GM21381 (cell line): ENCODE data around the gene TLCD3B.
"Not testable (repeated sequence)": the region's sequence is repeated elsewhere in the genome, so short reads cannot be mapped to it uniquely, and the experiment has no call there.

ENCODE experiments used
- ATAC-seq: cut with Tn5 transposase; IDR thresholded peaks from one replicate; pipeline ENCODE4 v1.9.1; 2021; ENCODE audit warnings: mild to moderate bottlenecking, moderate library complexity; ENCODE audit not compliant: unreplicated experiment

The TLCD3B gene

GRCh38 chr16:30063278-30063892 is 32.3 kb upstream of the TLCD3B start:
- no peak for ATAC-seq

DNA sequence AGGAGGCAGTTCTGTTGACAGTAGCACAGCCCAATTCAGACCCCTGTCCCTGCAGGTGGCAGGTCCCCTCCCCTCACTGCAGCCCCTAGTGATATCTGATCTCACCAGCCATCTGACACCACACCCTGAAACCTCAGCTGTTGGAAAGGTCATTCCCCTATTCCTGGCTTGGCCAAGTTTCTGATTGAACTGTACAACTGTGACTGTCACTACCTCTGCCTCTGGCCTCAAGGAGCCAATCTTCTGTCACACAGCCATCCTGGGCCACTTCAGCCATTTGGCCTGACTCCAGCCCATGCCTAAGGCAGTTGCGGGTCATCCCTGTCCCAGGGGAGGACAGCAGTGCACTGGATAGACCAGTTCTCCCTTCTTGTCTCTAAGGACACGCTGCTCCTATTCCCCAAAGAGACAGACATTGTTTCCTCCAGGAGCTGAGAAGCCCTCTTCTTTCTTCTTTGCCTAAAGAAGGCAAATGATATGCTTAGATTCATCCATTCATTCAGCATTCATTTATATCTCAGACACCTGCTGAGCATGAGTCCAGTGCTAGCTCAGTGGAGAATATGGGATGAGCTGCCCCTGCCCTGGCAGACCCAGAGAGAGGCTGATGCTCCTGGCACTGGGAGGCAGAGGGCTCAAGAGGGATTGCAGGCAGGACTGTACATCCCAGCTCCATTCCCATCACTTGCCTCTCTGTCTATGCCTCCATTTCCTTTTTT is 29.9 kb upstream of the TLCD3B start:
- no peak for ATAC-seq

DNA sequence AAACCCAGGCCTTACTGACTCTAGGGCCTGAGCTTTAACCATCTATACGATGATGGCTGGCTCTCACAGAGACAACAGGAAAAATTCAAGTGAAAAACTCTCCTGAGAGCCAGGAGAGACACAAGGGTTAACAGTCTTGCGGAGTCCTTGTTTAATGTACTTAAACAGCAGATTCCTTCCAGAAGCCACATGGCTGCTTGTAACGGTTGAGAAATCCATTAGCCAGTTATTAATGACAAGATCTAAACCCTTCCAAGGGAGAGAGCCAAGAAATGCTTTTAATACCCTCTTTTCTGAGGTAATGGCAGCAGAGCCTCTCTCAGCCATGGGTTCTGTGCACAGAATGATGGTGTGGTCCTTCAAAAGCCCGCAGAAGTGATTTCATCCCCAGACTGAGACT is 29.3 kb upstream of the TLCD3B start:
- ATAC-seq, result no peak

- no peak for ATAC-seq
Measured at GRCh38 chr16:30054959-30055553, 24.0 kb upstream of the TLCD3B start.

DNA sequence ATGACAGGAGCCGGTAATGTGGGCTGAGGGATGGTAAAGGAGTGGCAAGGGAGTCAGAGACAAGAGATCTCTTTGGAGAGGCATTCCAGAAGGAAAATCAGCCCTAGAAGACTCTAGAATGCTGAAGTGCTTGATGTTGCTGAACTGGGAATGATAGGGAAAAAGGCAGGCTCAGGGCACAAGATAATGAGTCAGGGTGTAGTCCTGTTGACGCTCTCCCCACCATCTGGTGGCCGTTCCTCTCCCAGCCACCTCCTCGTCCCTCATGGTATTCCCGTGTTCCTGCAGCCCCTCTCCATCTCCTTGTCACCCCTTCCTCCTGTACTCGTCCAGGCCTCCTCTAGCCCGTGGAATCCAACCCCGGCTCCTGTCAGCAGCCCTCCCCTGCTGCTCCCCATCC is 23.4 kb upstream of the TLCD3B start:
- no peak for ATAC-seq

DNA sequence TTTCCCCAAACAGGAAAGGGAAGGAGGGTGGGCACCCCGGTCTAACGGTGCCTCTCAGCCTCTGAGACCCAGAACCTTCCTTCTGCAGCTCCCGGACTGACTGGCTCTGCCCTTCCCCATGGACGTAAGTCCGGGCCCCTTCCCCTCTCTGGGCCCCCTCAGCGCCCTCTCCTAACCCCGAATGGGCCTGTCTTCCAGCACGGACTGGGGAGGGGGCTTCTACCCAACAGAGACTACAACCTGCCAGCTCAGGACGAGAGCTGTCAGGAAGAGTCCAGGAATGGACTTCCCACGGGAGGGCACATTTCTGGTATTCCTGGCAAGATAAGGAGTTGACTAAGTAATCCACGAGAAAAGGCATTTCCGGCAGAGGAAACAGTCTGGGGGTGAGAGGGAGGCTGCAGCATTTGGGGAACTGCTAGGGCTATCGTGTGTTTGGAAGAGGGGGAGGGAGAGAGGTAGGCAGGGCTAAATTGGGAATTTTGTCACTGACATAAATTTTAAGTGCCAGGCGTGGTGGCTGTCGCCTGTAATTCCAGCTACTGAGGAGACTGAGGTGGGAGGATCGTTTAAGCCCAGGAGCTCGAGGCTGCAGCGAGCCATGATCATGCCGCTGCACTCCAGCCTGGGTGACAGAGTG is 22.4 kb upstream of the TLCD3B start:
- no peak for ATAC-seq

DNA sequence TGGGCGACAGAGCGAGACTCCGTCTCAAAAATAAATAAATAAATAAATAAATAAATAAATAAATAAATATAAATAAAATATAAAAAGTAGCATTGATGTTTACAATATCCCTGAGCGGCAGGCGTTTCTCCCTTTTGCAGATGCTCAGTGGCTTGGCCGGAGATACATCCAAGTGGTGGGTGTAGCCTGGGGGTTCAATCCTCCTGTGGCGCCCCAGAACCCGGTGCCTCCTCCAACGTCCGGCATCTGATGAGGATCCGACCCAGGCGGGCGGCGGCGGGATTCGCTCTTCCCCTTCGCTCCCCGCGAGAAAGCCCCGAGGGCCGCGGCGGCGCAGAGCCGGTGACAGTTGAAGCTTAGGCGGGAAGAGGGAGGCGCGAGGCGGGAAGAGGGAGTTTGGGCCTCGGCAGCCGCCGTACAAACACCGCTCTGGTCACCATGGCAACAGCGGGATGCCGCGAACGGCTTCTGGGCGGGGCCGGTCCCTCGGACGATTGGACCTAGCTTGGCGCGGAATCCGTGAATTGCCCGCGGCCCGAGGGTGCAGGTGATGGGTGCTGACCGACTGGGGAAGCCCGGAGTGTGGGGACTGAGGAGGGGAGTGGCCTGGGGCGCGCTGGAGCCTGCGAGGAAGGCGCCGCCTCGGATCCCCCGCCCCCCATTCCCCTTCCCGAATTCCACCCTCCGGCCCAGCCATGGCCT is 21.8 kb upstream of the TLCD3B start:
- ATAC-seq, result peak; percentile 83

DNA sequence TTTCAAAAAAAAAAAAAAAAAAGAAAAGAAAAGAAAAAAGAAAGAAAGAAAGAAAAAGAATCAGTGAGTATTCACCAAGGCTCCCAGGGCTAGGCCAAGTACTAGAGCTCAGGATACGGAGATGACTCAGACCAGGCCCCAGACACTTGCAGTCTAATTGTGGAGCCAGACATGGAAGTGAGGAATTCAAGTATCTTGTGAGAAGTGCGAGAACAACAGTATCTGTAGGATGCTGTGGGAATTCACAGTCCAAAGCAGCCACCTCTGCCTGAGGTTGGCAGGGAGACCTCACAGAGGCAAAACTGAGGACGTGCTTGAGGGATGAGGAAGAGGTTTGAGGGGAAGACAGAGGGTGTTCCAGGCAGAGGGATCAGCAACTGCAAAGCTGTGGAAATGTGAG is 20.4 kb upstream of the TLCD3B start:
- no peak for ATAC-seq

GRCh38 chr16:30049871-30050270 is 18.8 kb upstream of the TLCD3B start:
- ATAC-seq, result no peak

GRCh38 chr16:30046588-30046987 is 15.5 kb upstream of the TLCD3B start:
- no peak for ATAC-seq

DNA sequence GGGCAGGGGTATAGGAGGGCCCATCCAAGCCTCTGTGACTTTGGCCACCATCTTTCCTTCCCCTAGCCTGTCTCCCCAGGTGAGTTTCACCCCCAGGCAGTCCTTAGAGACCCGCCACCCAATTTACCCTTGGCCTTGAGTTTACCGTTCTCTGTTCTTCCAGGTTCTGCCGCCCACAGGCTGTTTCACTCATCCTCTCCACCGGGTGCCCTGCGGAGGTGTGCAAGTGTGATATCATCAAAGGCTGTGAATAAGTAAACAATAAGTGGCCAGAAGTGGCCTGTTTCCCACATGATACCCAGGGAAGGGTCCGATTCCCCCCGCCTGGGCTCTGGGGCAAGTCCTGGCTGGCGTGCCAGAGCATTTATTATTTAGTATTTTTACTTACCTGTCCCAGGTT is 15.1 kb upstream of the TLCD3B start:
- no peak for ATAC-seq

DNA sequence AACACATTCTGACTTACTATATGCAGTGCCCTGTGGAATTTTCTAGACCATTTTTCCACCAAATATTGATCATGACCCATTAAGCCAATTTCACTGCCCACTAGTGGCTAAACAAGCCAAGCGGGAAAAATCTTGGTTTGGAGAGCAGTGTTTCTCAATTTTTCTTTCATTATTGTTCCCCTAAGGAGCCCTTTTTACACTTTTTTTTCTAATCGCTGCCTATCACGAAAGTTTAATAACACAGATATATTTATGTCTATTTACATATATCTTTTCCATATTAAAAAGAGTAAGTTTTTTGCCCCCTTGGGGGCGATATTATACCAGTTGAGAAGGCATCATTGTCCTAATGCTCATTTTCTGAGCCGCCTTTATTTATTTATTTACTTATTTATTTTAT is 10.8 kb upstream of the TLCD3B start:
- no peak for ATAC-seq

DNA sequence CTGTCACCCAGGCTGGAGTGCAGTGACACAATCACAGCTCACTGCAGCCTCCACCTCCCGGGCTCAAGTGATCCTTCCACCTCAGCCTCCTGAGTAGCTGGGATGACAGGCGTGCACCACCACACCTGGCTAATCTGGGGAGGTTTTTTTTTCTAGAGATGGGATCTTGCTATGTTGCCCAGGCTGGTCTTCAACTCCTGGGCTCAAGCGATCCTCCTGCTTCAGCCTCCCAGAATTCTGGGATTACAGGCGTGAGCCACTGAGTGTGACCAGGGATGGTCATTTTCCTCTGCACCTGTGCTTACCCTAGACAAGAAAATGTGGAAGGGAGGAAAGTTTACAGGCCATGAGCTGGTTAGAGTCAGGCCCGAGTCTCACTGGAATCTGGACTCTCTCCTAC is 9.6 kb upstream of the TLCD3B start:
- not testable (repeated sequence) for ATAC-seq

- no peak for ATAC-seq
Measured at GRCh38 chr16:30040221-30040620, 9.2 kb upstream of the TLCD3B start.

GRCh38 chr16:30033270-30033669 is 2.2 kb upstream of the TLCD3B start:
- ATAC-seq, result no peak

DNA sequence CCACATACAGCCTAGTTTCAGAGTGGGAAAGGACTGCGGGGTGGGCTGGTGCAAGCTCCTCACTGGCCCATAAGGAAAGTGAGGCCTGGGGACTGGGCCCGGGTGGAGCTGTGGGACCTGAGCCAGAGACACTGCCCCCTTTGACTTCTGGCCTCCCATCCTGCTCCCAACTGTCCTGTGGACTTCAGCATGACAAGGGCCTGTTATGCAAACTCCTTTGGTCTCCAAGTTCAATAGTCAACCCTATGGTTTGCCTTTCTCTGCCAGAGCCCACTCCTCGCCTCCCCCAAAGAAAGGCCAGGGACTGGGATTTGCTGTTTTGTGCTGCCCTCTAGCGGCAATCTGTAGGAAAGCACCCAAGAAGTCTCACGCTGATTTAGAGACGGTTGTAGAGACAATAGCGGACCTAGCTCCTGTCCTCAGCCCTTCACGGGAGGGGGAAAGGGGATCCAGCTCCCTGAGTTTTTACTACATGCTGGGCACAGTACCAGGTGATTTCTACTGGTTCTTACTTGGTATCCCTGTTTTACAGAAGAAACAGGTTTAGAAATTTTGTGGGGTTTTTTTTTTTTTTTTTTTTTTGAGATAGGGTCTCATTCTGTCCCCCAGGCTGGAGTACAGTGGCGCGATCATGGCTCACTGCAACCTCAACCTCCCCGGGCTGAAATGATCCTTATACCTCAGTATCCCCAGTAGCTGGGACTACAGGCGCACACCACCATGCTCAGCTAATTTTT is 1.2 kb upstream of the TLCD3B start:
- ATAC-seq, result no peak

DNA sequence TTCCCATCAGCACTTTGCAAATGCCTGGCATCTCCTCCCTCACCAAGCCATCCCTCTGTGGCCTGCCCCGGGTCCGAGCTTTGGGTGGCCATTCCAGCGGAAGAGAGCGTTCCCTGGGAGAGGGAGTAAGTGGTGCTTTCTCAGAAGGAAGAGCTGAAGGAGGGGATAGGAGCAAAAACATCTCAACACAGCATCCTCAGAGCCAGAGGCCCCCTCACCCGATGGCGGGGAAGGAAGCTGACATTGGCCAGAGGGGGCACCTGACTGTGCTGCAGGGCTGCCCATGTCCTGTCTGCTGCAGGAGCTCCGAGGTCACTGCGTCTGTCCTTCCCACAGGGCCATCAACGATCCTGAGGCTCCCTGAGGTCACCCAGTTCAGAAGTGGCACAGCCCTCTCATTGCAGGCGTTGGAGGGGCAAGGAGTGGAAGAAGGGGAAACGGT is 427 bp upstream of the TLCD3B start:
- ATAC-seq, result no peak

GRCh38 chr16:30030011-30030685 is 923 bp downstream of the TLCD3B start:
- no peak for ATAC-seq

DNA sequence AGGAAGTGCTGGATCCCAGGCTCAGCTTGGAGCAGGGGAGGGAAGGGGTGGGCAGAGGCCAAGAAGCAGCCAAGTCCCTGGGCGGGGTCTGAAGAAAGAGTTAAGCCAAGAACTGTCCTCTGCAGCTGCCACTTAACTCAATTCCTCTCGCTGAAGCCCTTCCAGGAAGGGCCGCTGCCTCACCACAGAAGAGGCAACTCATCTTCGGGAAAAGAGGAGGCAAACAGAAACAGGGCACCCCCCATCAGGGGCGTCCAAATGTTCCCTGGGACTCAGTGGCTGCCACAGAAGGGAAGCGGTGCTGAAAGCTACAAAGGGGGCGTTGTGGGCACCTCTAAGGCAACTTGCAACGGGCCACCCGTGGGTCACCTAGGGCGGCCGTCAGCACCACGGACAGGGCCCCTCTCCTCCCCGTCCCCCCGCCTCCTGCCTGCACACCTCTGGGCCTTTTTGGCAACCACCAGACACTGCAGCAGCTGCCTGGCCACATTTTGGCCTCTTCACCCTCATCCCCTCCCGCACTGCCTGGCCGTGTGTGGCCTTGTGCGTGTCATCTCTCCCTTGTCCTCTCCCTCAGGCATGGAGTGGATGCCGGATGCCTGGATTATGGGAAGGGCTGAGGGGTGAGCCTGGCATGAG is 2.5 kb downstream of the TLCD3B start:
- no peak for ATAC-seq
